ENCODE data around the gene SLC37A3. TPM values are rescaled to one million over a fixed set of nuclear protein-coding genes. Genes with fewer than 3 reads are reported as not detected.
"Not testable (repeated sequence)": the region's sequence is repeated elsewhere in the genome, so short reads cannot be mapped to it uniquely, and the experiment has no call there.

The SLC37A3 gene
- total and polyA plus RNA-seq, 8 donors: 36.2 to 58.5 (median 51.2) TPM

GRCh38 chr7:140314573-140315480 lies 83.5 kb downstream of the SLC37A3 start:
- H3K27ac ChIP-seq: peak overlapping the region; percentile 76 to 77

GRCh38 chr7:140312141-140312846 lies 86.0 kb downstream of the SLC37A3 start:
- Histone ChIP-seq H3K36me3 (no peaks in the 10 kb centered on the region), H3K4me3 (no peak overlapping the region), H3K4me1 (peaks cover 15 to 64% of the 10 kb centered on the region in 2 donors), H3K27ac (peak overlapping the region in 1 of 2 donors; percentile 67), H3K27me3 (no peaks in the 10 kb centered on the region), H3K9me3 (peaks cover 0 to 10% of the 10 kb centered on the region in 2 donors)
- ATAC-seq (no peak), DNase-seq (no peak)
- intact Hi-C loops (cut with DNase I): loop anchor here in 1 of 2 donors (10.0 kb wide), 1 partner anchor 137 kb away; the partner anchor contains the start of gene KDM7A
- no peak for TF ChIP-seq CTCF (IDR thresholded peaks at IDR 0.05)

More at GRCh38 chr7:140314573-140315480, 83.5 kb downstream of the SLC37A3 start:
- Histone ChIP-seq H3K9me3 (peaks cover 0 to 10% of the 10 kb centered on the region in 2 donors), H3K4me3 (no peak overlapping the region), H3K4me1 (peaks cover 15 to 77% of the 10 kb centered on the region in 2 donors), H3K27me3 (no peaks in the 10 kb centered on the region), H3K36me3 (no peaks in the 10 kb centered on the region)
- peak in 2 of 4 donors; percentile 4 to 37 for DNase-seq
- intact Hi-C loops (cut with DNase I): loop anchor here in 1 of 2 donors (10.0 kb wide), 1 partner anchor 140 kb away; the partner anchor contains the start of gene KDM7A
- TF ChIP-seq CTCF (IDR thresholded peaks at IDR 0.05): no peak
- peak; percentile 37 for ATAC-seq

GRCh38 chr7:140311128-140311527 lies 87.2 kb downstream of the SLC37A3 start:
- not testable (repeated sequence) for H3K36me3 ChIP-seq, DNase-seq, ATAC-seq, H3K27me3 ChIP-seq, H3K27ac ChIP-seq, H3K4me3 ChIP-seq
- H3K9me3 ChIP-seq: peaks cover 0 to 10% of the 10 kb centered on the region in 2 donors
- H3K4me1 ChIP-seq: peaks cover 13 to 54% of the 10 kb centered on the region in 2 donors
- intact Hi-C loops (cut with DNase I): loop anchor here in 1 of 2 donors (10.0 kb wide), 1 partner anchor 136 kb away; the partner anchor contains the start of gene KDM7A

DNA sequence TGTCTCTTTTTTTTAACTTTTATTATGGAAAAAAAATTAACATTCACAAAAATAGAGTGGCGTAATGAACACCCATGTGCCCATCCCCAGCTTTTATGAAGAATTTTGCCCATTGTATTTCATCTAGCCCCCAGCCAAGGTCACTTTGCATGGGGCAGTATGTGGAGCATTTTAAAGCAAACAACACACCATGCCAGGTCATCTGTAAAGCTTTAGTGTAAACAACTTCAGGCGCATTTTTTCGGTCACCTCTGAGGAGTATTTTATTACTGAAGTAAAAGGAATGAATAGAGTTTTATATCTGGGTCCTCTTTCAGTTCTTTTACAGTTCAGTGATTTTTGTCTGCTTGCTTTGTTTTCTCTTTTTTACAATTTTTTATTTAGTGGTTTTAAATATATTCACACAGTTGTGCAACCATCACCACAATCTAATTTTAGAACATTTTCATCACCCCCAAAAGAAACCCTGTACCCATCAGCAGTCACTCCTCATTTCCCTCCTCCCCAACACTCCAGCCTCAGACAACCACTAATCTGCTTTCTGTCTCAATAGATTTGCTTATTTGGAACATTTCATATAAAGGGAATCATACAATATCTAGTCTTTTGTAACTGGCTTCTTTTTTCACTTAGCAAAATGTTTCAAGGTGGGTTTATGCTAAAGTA lies 87.9 kb downstream of the SLC37A3 start:
- no peak for TF ChIP-seq CTCF (IDR thresholded peaks at IDR 0.05)
- Histone ChIP-seq H3K36me3 (no peaks in the 10 kb centered on the region), H3K27me3 (no peaks in the 10 kb centered on the region), H3K4me3 (no peak overlapping the region), H3K27ac (no peak overlapping the region), H3K9me3 (peaks cover 0 to 10% of the 10 kb centered on the region in 2 donors), H3K4me1 (peaks cover 6 to 51% of the 10 kb centered on the region in 2 donors)
- DNase-seq: peak in 1 of 4 donors; percentile 1
- ATAC-seq: peak; percentile 20
- intact Hi-C loops (cut with DNase I): loop anchor here in 1 of 2 donors (10.0 kb wide), 1 partner anchor 136 kb away; the partner anchor contains the start of gene KDM7A

- DNase-seq: no peak
- peaks cover 0 to 10% of the 10 kb centered on the region in 2 donors for H3K9me3 ChIP-seq
- H3K27me3 ChIP-seq: no peaks in the 10 kb centered on the region
- H3K4me3 ChIP-seq: no peak overlapping the region
- TF ChIP-seq CTCF (IDR thresholded peaks at IDR 0.05): no peak
- no peak overlapping the region for H3K27ac ChIP-seq
- no peak for ATAC-seq
- H3K4me1 ChIP-seq: peaks cover 0 to 42% of the 10 kb centered on the region in 2 donors
- intact Hi-C loops (cut with DNase I): no loop called here
- H3K36me3 ChIP-seq: no peaks in the 10 kb centered on the region
Measured at GRCh38 chr7:140308060-140308459, 90.3 kb downstream of the SLC37A3 start.
